ENCODE results near the gene DPYSL4. TPM values are rescaled to one million over a fixed set of nuclear protein-coding genes. Genes with fewer than 3 reads are reported as not detected.
A peak's percentile ranks its signal among the peaks of the same experiment; 100 is the strongest.

Gene DPYSL4
- total and polyA plus RNA-seq, 2 of the 13 experiments (the other 11 are each of a cell fraction or from before 2014, with no cell fraction given): 0.84 to 1.2 TPM

GRCh38 chr10:132222726-132223125, 36.0 kb downstream of the DPYSL4 start:
- ATAC-seq (no peak; the same call in 2 of the 3 replicates), FAIRE-seq (no peak), DNase-seq (ENCODE audit: low spot score) (no peak)
- POLR2A ChIA-PET: no interaction called here
- 33% methylated on average over 3 of the region's 21 CpGs for WGBS (ENCODE audit: low lambda C conversion rate)
- CTCF ChIA-PET (ENCODE audit: low intra/inter-chr PET ratio, low total read pairs): interaction anchor here (1.1 to 2.8 kb wide), 5 partner anchors 130 to 415 kb away, joined by 3 to 50 read pairs (median 7); no protein-coding TSS in a partner anchor
- no peaks in the 10 kb centered on the region for H4K20me1 ChIP-seq (ENCODE audit: insufficient read depth, low read length)
- no peak overlapping the region for H3K27ac ChIP-seq (ENCODE audit: extremely low read length, insufficient read depth, low read length)
- no peaks in the 10 kb centered on the region for H3K9me3 ChIP-seq (ENCODE audit: low read length)
- no peaks in the 10 kb centered on the region for H3K79me2 ChIP-seq (ENCODE audit: insufficient read depth, low read length)
- BruUV-seq (replicated peaks): no TSS peak
- intact Hi-C loops (cut with micrococcal nuclease; ENCODE audit: unreplicated experiment): loop anchor here (1.0 to 2.0 kb wide), 2 partner anchors 85 to 230 kb away; partner anchors contain the start of gene STK32C
- H3K27me3 ChIP-seq (ENCODE audit: control insufficient read depth in 1 of 2, insufficient read depth in 2 of 2, low read length in 2 of 2): no peaks in the 10 kb centered on the region
- H2AFZ ChIP-seq (ENCODE audit: low read length): no peak overlapping the region
- no peaks in the 10 kb centered on the region for H3K4me1 ChIP-seq (ENCODE audit: insufficient read depth, low read length)
- no peak overlapping the region for H3K4me3 ChIP-seq (replicated peaks in 1 of 3; ENCODE audit: insufficient read depth in 1 of 3, low read depth in 2 of 3, low read length in 3 of 3)
- no peak overlapping the region for H3K9ac ChIP-seq (ENCODE audit: insufficient read depth, low read depth, low read length)
- no peak for TF ChIP-seq STAG1 (CRISPR knock-in tag; IDR thresholded peaks at IDR 0.05)
- no peak for TF ChIP-seq ZNF546 (CRISPR knock-in tag; conservative IDR thresholded peaks at IDR 0.05)
- TF ChIP-seq MATR3 (CRISPR knock-in tag; IDR thresholded peaks at IDR 0.05): no peak
- no peak for TF ChIP-seq ZNF777 (CRISPR knock-in tag; IDR thresholded peaks at IDR 0.05)
- no peak for TF ChIP-seq SP5 (CRISPR knock-in tag; IDR thresholded peaks at IDR 0.05; ENCODE audit: borderline replicate concordance, low read depth)
- TF ChIP-seq ZNF768 (CRISPR knock-in tag; IDR thresholded peaks at IDR 0.05): peak; percentile 11; the same call in 1 of the 2 replicates
- no peak for TF ChIP-seq ZSCAN20 (CRISPR knock-in tag; IDR thresholded peaks at IDR 0.05; ENCODE audit: borderline replicate concordance)
- H3K36me3 ChIP-seq (replicated peaks in 1 of 2; ENCODE audit: control insufficient read depth in 1 of 2, insufficient read depth in 2 of 2, low read length in 2 of 2): no peaks in the 10 kb centered on the region
- no peak overlapping the region for H3K4me2 ChIP-seq (ENCODE audit: low read depth, low read length)
- in situ Hi-C loops (cut with HindIII; ENCODE audit: extremely low pct_ligation_motif_present, low pct_unique_long_range_greater_than_20kb): loop anchor here (5.0 kb wide), 2 partner anchors 125 to 230 kb away; no protein-coding TSS in a partner anchor

DNA sequence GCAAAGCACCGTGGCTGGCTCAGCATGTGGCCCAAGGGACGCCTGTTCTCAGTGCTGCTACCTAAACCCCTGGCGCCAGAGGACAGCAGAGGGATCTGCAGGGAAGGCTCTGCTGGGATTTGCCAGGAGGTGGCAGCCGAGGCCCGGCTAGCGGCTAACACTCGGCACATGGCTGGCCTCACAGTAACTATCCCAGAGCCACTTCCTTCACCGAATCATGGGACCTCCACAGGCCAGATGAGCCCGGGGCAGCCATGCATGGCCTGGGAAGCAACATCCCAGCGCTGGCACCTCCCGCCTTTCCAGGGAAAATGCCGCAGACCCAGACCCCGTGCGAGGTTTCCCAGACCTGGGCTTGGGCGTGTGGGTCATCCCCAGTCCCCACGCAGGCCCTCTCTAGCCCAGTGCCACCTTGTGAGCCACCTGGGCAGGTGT, 36.4 kb downstream of the DPYSL4 start:
- H3K79me2 ChIP-seq (ENCODE audit: insufficient read depth, low read length): no peaks in the 10 kb centered on the region
- H3K9me3 ChIP-seq (ENCODE audit: low read length): no peaks in the 10 kb centered on the region
- in situ Hi-C loops (cut with HindIII; ENCODE audit: extremely low pct_ligation_motif_present, low pct_unique_long_range_greater_than_20kb): loop anchor here (5.0 kb wide), 2 partner anchors 124 to 229 kb away; no protein-coding TSS in a partner anchor
- intact Hi-C loops (cut with micrococcal nuclease; ENCODE audit: unreplicated experiment): loop anchor here (1.0 to 2.0 kb wide), 2 partner anchors 84 to 230 kb away; partner anchors contain the start of gene STK32C
- no peak overlapping the region for H3K9ac ChIP-seq (ENCODE audit: insufficient read depth, low read depth, low read length)
- no peaks in the 10 kb centered on the region for H4K20me1 ChIP-seq (ENCODE audit: insufficient read depth, low read length)
- no TSS peak for BruUV-seq (replicated peaks)
- no peak overlapping the region for H3K4me2 ChIP-seq (ENCODE audit: low read depth, low read length)
- no peak overlapping the region for H3K27ac ChIP-seq (ENCODE audit: extremely low read length, insufficient read depth, low read length)
- ChIA-PET CTCF (ENCODE audit: low intra/inter-chr PET ratio, low total read pairs) (interaction anchor here (1.0 to 2.8 kb wide), 6 partner anchors 88 to 414 kb away, joined by 3 to 50 read pairs (median 5); no protein-coding TSS in a partner anchor), POLR2A (no interaction called here)
- H3K27me3 ChIP-seq (ENCODE audit: control insufficient read depth in 1 of 2, insufficient read depth in 2 of 2, low read length in 2 of 2): no peaks in the 10 kb centered on the region
- H3K36me3 ChIP-seq (replicated peaks in 1 of 2; ENCODE audit: control insufficient read depth in 1 of 2, insufficient read depth in 2 of 2, low read length in 2 of 2): no peaks in the 10 kb centered on the region
- 7% methylated on average over 3 of the region's 16 CpGs for WGBS (ENCODE audit: low lambda C conversion rate)
- ATAC-seq: peak; percentile 98
- no peak overlapping the region for H3K4me3 ChIP-seq (replicated peaks in 1 of 3; ENCODE audit: insufficient read depth in 1 of 3, low read depth in 2 of 3, low read length in 3 of 3)
- H3K4me1 ChIP-seq (ENCODE audit: insufficient read depth, low read length): no peaks in the 10 kb centered on the region
- peak; percentile 75 for DNase-seq (ENCODE audit: low spot score)
- FAIRE-seq: peak; percentile 80
- H2AFZ ChIP-seq (ENCODE audit: low read length): no peak overlapping the region
- TF ChIP-seq HOXA5 (CRISPR knock-in tag; IDR thresholded peaks at IDR 0.05) (no peak), ZFY (CRISPR knock-in tag; IDR thresholded peaks at IDR 0.05) (0 out of 2 replicates have a peak, but pooled peaks have one; percentile 23), ZNF737 (CRISPR knock-in tag; IDR thresholded peaks at IDR 0.05; ENCODE audit: borderline replicate concordance) (no peak), STAG1 (CRISPR knock-in tag; IDR thresholded peaks at IDR 0.05) (peak; percentile 99), MTF2 (CRISPR knock-in tag; IDR thresholded peaks at IDR 0.05; ENCODE audit: borderline replicate concordance) (no peak), SALL1 (CRISPR knock-in tag; IDR thresholded peaks at IDR 0.05) (peak; percentile 73; the same call in 1 of the 2 replicates), ZNF616 (CRISPR knock-in tag; IDR thresholded peaks at IDR 0.05; ENCODE audit: low read depth) (no peak), CHCHD3 (CRISPR knock-in tag; IDR thresholded peaks at IDR 0.05) (no peak), ZBTB20 (CRISPR knock-in tag; IDR thresholded peaks at IDR 0.05; ENCODE audit: borderline replicate concordance, low read depth) (no peak), SAP130 (CRISPR knock-in tag; IDR thresholded peaks at IDR 0.05; ENCODE audit: low read depth) (peak; percentile 63), ELF3 (CRISPR knock-in tag; IDR thresholded peaks at IDR 0.05) (peak; percentile 44; the same call in 1 of the 2 replicates)
- TF ChIP-seq, protein P1, sequence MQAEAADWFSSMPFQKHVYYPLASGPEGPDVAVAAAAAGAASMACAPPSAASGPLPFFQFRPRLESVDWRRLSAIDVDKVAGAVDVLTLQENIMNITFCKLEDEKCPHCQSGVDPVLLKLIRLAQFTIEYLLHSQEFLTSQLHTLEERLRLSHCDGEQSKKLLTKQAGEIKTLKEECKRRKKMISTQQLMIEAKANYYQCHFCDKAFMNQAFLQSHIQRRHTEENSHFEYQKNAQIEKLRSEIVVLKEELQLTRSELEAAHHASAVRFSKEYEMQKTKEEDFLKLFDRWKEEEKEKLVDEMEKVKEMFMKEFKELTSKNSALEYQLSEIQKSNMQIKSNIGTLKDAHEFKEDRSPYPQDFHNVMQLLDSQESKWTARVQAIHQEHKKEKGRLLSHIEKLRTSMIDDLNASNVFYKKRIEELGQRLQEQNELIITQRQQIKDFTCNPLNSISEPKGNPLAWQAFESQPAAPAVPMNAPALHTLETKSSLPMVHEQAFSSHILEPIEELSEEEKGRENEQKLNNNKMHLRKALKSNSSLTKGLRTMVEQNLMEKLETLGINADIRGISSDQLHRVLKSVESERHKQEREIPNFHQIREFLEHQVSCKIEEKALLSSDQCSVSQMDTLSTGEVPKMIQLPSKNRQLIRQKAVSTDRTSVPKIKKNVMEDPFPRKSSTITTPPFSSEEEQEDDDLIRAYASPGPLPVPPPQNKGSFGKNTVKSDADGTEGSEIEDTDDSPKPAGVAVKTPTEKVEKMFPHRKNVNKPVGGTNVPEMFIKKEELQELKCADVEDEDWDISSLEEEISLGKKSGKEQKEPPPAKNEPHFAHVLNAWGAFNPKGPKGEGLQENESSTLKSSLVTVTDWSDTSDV (CRISPR knock-in tag; IDR thresholded peaks at IDR 0.05): 0 out of 2 replicates have a peak, but pooled peaks have one; percentile 61
